Stimulated activated CD8-positive, alpha-beta memory T cell treated with anti-CD3 and anti-CD28 coated beads, Interleukin-15, amount 100 ng/mL, for 4 hours (primary cell): ENCODE measurements around the gene PPIL6.

ENCODE experiments used
- DNase-seq, 2 donors: peaks; one replicate each; pipeline ENCODE4 v3.0.0-alpha.2; 2020; ENCODE audit warnings: low read depth in 2 of 2

PPIL6 gene

DNA sequence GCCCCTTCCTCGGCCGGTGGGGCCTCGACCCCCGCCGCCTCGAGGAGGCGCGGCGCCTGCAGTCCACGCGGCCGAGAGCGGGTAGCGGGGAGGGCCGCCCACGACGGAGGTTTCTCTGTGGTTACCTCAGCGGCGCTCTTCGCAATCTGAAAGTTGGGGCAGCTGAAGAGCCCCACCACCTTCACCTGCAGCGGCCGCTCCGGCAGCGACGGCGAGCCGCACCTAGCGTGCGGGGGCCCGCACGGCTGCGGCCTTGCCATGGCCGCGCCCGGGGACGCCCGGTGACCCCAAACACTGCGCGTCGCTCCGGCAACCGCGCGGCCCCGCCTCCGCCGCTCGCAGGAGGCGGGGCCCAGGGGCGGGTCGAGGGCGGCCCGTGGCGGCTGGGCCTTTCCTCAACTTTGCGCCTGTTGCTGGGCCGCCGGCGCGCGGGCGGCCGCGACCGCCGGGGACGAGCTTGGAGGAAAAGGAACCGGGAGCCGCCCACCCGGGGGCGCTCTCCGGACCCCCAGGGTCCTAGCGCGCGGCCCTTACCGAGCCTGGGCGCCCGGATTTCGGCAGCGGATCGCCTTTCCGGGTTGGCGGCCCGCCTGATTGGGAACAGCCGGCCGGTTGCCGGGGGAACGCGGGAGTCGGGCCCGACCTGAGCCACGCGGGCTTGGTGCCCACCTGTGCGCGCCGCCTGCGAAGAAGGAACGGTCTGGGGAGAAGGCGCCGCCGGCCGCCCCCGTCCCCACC lies at the start of gene PPIL6, which contains the start of gene SMPD2:
Gene PPIL6, minus strand, starts transcription at position 298 of the 738 bp plus-strand sequence. Its CDS starts 38 bp downstream, at position 260.
Gene SMPD2, plus strand, starts transcription at position 394 of the 738 bp plus-strand sequence. CDS start 398 bp downstream, outside the sequence.
- DNase-seq, result peak; percentile 52 to 74

DNA sequence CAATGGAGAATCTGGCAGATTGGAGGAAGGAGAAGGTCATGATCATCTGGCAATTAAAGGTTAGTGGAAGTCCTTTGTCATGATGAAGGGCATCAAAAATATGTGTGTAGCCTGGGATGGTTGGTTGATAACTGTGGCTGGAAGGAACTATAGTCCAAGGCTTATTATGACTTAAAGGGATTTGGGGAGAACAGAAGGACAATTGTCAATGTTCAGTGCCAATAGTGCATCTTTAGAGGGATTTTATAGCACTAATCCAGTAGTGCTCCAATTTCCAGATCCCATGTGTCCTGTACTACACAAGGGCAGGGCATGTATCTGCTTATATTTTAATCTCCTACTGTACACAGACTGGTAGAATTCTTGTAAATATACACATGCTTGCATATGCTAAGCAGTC lies 47.6 kb upstream of the PPIL6 start:
- DNase-seq, result no peak

DNA sequence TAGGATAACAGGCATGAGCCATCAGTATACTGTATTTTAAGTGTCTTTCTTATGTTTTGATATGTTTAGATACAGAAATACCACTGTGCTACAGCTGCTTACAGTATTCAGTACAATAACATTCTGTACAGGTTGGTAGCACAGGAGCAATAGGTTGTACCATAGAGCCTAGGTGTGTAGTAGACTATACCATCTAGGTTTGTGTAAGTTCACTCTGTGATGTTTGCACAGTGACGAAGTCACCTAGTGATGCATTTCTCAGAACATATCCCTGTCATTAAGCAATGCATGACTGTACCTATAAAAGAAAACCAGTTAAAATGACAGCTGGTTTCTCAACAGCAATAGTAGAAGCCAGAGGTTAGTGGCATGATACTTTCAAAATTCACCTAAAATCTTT lies 45.6 kb upstream of the PPIL6 start:
- no peak for DNase-seq

DNA sequence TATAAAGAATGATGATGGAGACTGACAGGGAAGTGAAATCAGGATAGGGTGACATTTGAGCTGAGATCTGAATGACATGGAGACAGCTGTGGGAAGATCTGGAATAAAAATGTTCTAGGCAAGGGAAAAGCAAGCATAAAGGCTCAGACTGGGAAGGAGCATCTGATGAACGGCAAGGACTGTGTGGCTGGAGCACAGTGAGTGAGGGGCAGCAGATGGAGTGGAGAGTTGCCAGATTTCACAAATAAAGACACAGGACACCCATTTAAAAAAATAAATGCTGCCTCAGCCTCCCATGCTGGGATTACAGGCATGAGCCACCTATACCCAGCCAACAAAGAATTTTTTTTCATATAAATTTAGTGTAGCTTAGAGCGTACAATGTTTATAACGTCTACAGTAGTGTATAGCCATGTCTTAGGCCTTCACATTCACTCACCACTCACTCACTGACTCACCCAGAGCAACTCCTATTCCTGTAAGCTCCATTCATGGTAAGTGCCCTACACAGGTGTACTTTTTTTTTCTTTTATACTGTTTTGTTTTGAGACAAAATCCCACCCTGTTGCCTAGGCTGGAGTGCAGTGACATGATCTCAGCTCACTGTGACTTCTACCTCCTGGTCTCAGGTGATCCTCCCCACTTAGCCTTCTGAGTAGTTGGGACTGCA lies 45.0 kb upstream of the PPIL6 start:
- DNase-seq, result no peak

DNA sequence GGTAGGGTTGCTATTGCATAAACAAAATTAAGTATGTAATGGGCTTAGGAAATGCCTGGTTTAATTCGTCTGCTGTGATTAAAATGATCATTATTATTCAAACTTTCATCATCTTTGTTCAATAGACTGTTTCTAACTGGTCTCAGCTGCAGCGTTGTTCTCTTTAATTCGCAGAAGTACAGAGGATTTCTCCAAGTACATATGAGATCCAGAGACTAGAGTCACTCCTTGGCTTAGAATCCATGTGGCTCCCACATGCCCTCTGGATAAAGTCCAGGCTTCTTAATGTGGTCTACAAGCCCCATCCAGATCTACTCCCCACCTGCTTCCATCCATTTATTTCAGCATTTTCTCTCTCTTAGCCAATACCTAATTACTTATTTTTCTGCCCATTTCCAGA lies 43.7 kb upstream of the PPIL6 start:
- no peak for DNase-seq

DNA sequence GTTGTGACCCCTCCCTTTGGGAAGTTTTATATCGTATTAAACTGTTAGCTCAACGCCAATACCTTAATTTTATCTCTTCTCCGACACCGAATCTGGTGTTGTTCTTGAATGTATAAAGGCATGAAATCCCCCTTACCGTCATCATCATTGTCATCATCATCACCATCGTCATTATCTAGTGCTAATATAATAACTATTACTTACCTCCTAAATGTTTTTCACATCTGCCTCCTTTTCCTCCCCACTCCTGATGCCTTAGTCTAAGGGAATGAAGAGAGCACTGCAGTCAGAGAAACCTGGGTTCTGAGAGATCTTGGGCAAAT lies 43.3 kb upstream of the PPIL6 start:
- DNase-seq, result no peak

DNA sequence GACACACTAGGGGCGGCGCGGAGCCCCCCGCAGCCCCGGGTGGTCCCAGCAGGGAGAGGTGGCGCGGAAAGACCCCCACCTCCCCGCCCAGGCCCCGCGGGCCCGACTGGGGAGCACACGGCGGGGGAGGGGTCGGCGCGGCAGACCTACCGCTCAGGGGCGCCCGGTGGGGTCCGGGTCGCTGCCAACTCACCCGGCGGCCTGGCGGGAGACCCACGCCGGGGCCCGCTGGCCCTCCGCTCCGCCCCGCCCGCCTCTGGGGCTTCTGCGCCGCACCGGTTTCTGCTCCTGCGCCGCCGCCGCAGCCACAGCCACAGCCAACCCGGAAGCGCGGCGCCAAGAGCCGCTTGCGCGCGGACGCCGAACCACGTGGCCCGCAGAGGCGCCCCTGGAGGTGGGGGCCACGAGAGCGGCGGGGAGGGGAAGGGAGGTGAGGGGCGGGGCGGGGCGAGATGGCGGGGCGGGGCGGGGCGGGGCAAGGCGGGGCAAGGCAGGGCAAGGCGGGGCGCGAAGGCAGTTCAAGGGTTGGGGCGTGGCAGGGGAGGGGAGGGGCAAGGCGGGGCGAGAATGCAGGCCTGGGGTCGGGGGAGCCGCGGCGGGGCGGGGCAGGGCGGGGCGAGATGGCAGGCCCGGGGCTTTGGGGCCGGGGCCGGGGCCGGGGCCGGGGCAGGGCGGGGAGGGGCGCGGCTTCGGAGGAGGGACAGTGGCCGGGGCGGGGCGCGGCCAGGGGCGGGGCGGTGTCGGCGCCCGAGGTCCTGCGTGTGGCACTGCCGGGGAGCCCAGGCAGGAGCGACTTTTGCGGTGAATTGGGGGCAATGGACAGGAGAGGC lies 42.7 kb upstream of the PPIL6 start, which contains the start of gene ZBTB24:
Gene ZBTB24, minus strand, starts transcription at position 315 of the 830 bp plus-strand sequence. CDS start 1,193 bp downstream, outside the sequence.
- DNase-seq, result peak; percentile 72 to 79

DNA sequence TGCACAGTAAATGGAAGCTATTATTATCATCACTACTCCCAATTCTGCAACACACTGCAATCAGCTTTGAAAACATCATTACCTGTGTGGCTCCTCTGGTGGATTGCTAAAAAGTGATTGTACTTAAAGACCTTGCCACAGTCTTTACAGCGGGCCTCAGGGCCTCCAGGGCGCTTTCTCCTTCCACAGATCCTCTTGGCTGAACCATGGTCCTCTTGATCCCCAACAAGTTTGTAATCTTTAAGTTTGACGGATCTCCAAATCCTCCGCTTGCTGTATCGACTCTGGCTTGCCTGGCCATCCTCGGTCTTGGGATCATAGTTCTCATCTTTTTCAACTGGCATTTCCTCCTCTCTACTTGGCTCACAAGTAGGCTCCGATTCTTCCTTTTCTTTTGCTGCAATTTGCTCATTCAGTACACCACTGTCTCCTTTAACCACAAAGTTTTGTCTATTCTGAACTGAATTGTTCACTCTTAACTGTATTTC lies 40.6 kb upstream of the PPIL6 start:
- no peak for DNase-seq

DNA sequence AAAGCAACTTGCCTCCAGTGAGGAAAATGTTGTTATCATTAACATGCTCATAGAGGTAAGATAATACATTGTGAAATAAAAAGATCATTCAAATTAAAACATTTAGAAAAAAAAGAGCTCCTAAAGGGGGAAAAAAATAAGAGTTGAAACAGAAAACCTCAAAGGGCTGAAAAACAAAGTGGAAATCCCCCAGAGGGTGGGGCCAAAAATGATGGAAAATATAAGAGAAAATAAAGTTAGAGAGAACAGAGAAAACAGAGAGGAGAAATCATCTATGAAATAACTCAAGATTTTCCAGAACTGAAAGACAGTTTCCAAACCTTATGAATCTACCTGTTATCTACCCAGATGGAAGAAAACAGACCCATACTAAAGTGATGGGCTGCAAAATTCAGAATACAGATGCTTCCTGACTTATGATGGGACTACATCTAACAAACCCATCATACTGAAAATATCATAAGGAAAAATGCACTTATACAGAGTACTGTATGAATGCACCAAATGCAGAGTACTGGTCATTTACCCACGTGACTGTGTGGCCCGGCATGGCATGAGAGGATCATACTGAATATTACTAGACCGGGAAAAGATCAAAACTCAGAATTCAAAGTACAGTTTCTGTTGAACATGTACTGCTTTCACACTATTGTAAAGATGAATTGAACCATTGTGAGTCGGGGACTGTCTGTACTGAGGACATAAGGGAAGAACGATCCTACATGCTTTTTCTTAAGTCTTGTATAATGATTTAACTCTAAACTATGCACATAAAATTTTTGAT lies 38.6 kb upstream of the PPIL6 start:
- no peak for DNase-seq

DNA sequence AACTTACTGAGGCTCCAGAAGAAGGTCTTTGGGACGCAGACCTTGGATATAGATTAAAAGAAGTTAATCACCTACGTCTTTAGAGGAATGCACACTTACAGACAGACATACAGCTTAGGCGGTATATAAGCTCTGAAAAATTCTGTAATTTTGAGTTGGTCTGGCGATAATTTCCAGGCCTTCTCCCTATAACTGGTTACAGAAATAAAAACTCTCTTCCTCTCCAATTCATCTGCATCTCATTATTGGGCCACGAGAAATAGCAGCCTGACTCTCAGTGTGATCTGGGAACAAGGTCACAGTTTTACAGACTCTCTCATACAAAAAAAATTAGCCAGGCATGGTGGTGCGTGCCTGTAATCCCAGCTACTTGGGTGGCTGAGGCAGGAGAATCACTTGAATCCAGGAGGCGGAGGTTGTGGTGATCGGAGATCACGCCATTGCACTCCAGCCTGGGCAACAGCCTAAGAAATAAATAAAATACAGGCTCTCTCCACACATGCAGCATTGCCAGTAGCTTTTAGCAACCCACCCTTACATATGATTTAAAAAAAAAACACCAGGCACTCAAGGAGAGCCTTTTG lies 37.9 kb upstream of the PPIL6 start:
- DNase-seq, result no peak

DNA sequence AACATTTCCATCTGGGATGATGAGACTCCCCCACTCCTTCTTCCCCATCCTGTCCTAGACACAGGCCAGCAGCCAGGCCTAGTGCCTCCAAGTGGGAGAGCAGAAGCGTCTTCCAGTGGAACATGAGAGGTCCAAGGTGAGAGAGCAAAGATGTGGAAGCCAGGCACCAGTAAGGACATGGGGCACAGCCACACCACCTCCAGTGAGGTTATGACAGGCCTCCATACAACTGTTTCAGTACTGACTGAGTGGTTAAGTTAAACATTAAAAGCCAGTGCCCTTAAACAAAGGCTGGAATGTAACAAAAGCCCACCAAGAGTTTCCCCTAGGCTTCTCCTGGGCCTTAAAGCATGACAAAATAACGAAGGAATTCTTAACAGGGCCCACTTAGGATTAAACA lies 37.3 kb upstream of the PPIL6 start:
- DNase-seq, result no peak

DNA sequence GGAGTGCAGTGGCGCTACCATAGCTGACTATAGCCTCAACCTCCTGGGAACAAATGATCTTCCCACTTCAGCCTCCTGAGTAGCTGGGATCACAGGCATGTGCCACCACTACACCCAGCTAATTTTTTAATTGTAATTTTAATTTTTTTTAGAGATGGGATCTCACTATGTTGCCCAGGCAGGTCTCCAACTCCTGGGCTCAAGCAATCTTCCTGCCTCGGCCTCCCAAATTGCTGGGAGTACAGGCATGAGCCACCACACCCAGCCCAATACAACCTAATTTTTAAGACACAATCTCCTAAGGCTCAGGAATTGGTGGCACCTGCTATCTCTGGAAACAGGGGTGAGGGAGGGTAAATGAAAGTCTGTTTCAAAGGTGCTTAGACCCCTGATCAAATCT lies 36.8 kb upstream of the PPIL6 start:
- no peak for DNase-seq

DNA sequence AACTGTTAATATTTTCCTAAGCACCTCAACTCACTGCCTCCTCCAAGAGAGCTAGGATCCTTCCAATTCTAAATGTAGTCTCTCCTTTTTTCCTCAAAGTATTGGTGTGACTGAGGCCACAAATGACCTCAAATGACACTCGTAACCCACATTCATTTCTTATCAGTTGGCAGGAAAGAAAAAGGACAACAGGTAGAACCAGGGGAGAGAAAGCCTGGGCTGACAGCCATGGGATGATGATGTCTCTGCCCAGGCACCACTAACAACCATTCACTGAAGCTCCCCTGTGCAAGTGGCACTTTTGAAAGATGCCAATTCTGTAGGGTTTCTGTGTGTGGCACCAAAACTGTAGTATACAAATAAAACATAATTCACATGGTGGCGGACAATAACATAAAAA lies 35.2 kb upstream of the PPIL6 start:
- DNase-seq, result no peak

DNA sequence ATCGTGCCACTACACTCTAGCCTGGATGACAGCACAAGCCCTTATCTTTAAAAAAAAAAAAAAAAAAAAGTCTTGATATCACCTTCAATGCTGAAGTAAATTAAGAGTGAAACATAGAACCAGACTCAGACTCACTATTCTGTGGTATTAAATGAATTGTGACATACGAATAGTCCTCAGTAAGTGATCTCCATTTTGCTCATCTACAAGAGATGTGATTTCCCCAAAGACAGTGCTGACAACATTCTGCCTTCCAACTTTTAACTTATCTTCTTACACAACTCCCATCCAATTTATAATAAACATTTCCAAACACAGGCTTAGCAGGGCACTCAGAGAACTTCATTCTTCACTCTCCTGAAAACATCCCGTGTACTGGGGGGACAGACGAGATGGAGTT lies 34.6 kb upstream of the PPIL6 start:
- no peak for DNase-seq

DNA sequence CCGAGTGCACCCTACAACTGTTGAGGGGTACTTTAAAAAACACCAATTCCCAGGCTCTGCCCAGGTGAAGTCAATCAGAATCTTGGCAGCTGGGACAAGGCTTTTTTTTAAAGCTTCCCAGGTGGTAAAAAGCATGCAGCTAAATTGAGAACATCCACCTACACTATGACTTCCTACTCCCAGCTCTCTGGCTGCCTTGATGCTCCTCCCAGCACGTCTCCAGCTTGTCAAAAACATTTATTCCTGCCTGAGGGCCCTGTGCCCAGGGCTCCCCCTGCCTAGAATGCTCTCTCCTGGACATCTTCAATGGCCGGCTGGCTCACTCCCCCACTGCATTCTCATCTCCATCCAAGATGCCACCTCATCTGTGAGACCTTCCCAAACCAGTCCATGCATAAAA lies 32.7 kb upstream of the PPIL6 start:
- no peak for DNase-seq

DNA sequence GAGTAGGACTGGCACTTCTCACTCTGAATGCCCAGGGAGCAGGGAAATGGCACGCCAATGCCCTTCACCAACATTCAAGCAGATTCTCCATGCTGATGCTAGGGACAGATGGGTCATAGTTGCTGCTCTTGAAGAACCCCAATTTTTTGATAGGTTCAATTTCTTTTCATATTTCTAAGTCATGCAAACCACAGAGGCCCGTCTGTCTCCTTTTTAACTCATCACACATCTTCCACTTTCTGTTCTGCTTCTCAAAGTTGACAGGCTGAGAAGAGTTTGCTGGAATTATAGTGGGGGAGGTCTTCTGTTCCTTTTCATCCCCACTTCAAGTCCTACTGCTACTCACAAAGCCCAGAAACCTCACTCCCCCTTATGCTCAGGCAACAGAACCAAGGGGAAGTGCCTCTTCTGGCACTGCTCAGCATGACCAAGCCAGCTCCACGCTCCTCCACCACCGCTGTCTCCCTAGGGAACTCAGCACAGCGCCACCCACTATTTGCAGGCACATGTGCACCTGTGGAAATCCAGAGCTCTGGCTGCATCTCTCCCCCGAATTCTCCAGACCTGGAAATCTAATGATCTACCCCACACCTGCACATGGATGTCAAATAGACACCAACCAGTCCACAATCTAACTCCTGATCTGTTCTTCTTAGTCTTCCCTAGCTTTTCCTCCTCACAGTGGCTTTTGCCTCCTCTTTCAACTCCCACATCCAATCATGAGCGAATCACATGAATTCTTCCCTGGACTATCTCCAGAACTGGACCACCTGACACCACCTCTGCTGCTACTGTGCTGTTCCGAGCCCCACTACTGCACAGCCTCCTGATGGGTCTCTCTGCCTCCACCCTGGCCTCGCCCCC lies 31.9 kb upstream of the PPIL6 start:
- DNase-seq, result no peak

DNA sequence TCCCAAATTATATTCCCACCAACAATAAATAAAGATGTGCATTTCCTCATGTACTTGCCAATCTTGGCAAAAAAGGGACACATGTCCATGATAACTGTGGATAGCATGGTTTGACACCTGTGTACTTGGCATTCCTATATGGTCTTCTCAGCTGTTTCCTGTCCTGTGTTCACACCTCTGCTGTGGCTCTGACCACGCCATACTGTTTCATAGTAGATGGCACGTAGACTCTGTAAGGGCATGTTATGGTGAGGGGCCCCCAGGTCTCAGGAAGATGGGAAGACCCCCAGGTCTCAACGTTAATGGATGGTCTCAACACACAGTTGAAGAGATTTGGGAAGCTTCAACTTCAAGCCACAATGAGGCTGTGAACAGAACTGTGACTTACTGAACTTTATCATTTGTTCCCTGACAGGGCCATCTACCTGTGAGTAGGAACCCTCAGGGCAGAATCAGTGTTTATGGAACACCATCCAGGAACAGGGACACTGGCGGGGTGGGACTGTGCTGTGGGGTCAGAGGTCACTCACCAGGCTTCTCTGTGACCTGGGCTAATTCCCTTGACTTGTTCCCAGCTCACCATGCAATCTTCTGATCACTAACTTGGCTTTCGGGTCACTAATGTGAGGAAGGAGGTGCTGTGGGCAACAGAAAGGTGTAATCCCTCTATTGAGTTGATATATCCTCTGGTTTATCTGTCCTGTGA lies 30.8 kb upstream of the PPIL6 start:
- no peak for DNase-seq

DNA sequence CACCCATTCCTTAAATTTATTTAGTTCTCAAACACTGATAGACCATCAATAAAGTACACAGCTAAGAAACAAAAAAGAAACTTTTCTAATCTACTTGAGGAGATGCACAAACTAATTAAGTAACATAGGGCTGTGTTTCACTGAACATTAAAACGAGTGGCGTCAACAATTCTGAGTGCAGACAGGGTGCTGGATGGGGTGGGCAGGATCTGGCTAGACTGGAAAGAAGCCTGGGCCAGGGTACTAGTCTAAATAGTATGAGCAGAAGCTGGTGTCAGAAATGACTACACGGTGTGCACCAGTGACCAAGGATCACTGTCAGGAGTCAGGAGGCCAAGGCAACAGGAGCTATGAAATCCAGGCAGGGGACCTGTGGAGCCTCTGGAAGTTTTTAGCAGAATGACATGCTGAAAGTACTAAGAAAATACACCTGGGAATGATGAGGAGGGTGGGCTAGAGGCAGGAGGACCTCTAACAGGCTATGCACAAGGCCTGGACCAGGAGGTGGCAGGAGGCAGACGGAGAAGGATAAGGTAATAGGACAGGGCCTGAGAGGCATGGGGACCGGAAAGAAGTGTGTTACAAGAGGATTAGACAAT lies 29.3 kb upstream of the PPIL6 start:
- DNase-seq, result no peak

DNA sequence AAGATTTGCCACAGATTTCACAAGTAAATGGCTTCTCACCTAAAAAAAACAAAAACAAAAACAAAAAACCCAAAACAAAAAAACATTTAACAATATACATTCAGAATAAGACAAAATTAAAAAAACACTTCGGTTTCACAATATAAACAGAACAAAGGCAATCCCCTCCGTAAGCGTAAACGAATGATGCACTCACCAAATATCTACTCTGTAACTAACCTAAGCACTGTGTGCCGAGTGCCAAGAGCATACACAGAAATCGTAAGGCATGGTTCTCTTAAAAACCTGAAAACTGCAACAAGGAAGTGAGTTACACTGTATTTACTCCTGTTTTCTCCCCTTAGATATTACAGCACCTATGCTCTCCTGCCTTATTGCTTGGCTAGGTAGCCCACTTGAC lies 27.3 kb upstream of the PPIL6 start:
- DNase-seq, result no peak
